Left kidney (tissue), 2 donors: Measurements from ENCODE around the gene CXCR5. TPM values are rescaled to one million over a fixed set of nuclear protein-coding genes. Genes with fewer than 3 reads are reported as not detected.

Experiments used
- DNase-seq: peaks from one replicate; pipeline ENCODE4 v3.0.0-alpha.2; 2013
- polyA plus RNA-seq: library from polyadenylated mRNA; unstranded; fragments of 120-200 nt; gene quantifications from one replicate; pipeline ENCODE4 v1.2.1, GENCODE V29; 2013; ENCODE audit not compliant: insufficient read length

The CXCR5 gene
- polyA plus RNA-seq, 1 donor = not detected

DNA sequence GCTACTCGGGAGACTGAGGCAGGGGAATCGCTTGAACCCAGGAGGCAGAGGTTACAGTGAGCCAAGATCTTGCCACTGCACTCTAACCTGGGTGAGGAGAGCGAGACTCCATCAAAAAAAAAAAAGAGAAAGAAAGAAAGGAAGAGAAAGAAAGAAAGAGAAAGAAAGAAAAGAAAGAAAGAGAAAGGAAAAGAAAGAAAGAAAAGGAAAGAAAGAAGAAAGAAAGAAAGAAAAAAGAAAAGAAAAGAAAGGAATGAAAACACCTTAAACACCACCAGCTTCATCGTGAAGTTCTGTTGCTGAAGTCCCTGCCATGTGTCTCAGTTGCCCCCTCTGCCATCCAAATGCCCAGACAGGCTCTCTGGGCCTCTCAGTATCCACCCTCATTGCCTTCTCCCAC lies 9.9 kb upstream of the CXCR5 start:
- DNase-seq = no peak

DNA sequence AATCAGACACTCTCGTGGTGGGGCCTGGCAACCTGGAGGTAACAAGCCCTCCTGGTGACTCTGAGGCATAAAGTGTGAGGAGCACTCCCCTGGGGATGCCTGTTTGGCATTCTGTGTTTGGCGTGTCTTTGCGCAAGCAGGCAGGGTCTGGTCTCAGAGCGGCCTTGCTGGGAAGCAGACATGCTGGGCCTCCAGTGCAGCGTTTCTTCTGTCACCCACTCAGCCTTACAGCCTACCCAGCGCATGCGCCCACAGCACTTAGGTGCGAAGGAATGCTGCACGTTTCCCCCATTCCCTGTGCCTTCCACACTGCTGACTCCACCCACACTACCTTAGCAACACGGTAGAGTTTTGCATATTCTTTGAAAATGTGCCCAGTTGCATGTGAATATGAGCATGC lies 7.4 kb upstream of the CXCR5 start:
- DNase-seq = no peak

DNA sequence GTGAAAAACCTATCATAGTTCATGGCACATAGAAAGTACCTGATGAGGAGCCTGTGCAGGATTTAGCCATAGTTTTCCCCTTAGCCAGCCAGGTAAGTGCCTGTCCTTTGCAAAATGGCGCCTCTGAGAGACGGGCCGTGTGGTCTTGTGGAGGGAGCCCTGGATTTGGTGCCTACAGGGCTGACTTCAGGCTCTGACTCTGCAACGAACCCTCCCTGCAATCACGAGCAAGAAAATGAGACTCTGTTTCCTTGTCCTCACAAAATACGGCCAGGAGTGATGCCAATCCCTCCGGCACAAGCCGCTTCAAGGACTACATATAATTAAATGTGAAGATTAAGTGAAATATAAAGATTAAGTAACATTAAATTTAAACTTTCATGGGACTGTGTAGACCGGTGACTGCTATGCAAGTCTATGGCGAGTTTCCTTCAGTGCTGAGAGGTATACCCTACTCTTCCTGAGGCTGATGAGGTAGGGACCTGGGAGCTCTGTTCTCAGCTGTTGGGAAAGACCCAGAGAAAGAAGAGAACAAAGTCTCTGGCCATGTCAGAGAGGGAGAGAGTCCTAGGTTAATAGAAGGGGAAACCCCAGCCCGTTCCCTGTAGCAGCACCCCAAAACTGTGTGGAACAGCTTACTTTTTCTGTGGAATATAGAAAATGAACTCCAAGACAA lies 6.1 kb upstream of the CXCR5 start:
- DNase-seq = no peak

DNA sequence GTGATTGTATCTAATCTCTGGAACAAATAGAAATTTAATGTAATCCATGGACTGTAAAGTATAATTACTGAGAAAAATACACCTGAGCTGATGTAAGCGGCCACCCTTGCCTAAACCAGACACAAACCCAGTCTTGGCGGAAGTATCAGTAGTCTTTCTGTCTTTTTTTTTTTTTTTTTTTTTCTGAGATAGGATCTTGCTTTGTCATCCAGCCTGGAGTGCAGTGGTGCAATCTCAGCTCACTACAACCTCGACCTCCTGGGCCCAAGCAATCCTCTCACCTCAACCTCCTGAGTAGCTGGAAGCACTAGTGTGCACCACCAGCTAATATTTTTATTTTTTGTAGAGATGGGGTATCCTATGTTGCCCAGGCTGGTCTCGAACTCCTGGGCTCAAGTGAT lies 5.5 kb upstream of the CXCR5 start:
- no peak for DNase-seq

DNA sequence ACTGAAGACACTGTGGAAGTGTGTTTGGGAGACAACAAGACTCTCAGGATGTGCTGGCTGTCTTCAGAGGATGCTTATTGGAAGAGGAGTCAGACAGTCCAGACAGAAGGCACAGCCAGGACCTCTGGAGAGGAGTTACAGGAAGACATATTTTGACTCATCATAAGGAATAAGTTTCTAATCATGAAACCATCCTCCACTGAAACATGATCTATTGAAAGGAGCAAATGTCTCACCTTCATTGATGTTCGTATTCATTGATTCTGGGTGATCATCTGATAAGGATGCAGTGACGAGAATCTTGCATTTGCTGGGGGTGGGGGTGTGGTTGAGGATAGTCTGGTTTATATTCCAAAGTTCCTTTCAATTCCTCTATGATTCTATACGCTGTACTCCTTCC lies 2.5 kb upstream of the CXCR5 start:
- no peak for DNase-seq

DNA sequence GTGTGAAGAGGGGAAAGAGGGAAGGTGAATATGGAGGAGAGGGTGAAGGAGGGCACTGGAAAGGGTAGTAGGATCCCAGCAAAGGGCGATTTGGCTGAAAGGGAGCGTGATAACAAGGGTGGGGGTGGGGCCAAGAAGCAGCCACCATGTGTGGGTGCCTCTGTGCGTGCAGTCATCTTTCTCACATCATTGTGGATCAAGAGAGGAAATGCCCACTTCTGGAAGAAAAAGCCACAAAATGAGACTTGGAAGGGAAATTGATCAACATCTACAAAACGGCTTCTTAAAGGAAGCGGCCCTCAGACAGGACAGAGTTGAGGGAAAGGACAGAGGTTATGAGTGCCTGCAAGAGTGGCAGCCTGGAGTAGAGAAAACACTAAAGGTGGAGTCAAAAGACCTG lies 1.2 kb upstream of the CXCR5 start:
- DNase-seq = no peak

DNA sequence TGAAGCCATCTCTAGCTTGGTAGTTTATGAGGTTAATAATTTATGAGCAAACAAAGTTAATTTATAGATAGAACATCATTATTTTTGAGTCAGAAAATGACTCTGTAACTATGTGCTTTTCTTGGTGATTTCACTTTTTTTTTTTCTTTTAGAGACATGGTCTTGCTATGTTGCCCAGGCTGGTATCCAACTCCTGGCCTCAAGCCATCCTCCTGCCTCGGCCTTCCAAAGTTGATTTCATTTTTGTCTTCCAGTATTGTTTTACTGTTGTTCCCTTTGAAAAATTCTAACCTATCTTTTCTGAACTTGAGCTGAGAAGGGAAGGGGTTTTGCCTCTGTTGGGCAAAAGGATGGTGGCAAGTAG lies 706 bp upstream of the CXCR5 start:
- no peak for DNase-seq

DNA sequence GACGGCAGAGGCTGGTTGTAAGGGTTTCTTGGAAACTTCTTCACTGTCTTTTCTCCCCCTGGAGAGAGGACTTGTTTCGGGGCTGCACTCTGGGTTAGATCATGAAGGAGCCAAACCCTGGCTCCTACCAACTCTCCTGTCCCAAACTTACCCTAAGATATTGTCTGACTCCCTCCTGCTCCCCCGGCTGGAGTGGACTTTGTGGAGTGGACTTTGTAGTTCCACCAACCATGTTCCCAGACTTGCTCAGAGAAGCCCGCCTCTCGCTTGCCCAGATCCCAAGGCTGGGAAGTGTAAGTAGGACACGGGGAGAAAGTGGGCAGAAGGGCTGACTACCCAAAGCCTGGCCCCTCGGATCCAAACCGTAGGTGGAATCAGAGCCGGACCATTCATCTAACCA lies 1.2 kb downstream of the CXCR5 start:
- DNase-seq = no peak

DNA sequence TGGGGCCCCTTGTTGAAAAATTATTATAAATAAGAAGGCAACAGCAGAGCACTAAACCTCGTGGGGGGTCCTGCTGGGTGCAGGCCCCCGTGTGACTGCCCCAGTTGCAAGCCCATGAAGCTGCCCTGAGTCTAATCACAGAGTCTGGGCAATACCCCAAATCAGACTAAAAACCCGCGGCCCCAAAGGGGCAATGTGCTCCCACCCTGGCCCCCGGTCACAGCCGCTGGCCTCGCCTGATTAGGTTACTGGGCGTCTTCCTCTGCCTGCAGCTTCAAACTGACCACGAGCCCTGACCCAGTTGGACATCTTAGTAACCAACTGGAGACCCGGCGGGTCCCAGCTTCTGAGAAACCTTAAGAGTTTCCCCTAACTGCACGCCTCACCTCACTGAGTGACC lies 1.6 kb downstream of the CXCR5 start:
- DNase-seq = no peak

DNA sequence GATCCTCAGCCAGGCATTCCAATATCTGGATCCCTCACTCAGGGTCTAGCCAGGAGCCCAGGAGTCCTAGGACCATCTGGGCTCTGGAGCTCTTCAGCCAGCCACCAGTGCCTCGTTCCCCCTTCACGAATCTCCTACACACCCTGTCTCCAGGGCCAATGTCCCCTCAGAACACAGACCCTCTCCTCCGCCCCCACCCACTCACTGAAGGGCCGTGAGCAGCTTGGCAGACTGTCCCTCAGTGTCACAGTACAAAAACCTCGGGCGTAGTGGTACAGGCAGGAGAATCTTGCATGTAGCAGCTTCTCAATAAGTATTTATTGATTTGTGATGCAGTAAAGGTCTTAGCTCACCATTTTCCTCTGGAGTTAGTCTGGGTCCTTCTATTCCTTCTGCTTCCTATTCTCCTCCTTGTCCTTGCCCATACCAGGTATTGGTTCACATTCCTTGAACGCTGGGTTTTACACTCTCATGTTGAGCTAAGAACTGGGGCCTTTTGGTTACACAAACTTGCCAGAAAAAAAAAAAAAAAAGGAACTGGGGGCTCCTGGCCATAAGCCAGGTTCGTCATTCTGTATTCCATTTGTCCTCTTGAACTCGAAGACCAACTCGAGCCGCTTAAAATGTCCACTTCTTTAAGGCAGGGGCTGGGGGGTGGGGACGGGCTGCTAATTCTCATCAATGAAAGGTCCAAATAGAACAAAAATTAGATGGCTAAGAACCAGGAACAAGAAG lies 2.3 kb downstream of the CXCR5 start:
- DNase-seq = no peak

DNA sequence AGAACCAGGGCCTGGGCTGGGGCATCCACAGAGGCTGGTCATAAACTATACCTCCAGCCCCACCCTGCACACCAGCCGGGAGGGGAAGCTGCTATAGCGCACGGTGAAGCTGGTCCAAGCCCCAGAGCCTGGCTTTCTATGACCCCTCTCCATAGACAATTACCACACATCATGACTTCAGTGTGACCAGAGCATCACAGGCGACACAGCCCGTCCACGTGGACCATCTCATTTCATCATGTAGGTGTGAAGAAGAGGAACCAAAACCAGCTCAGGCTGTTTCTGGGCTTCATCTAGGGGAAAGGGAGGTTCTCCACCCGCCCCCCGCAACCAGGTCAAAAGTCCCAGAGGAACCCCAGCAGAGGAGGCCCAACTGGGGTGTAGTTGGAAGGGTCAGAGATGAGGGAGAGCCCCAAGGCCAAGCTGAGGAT lies 3.0 kb downstream of the CXCR5 start:
- DNase-seq = no peak

DNA sequence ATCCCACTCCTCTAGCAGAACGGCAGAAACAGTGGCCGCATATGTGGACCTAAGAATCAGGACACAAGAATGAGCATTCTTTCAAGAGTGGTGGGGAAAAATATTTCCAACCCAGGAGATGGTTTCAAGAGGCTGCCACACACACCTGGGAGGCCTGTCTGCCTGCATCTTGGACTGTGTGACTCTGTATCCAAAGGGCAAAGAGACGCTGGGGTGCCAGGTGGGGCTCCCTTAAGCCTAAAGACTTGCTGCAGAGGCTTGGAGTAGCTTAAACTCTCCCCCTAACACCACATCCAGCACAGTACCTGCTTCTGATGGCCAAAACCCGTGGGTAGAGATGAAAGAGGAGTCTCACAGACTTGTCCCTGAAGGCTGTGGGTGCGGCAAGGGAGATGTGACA lies 3.5 kb downstream of the CXCR5 start:
- DNase-seq = no peak

DNA sequence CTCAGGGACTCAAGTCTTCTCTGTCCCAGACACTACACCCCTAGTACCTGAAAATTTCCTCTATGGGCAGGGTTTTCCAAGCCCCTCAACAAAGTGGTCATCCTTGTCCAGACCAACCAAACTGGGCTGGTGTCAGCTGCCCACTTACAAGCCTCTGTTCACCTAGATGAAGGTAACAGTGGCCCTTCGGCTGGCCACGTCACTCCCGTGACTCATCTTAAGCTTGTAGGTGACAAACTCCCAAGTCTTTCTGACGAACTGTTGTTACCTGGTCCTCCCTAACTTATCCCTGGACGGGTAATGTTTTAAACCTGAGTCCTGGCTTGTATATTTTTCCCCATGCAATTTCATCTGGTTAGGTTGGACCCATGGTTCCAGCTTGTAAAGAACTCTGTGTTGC lies 4.7 kb downstream of the CXCR5 start:
- DNase-seq = no peak

DNA sequence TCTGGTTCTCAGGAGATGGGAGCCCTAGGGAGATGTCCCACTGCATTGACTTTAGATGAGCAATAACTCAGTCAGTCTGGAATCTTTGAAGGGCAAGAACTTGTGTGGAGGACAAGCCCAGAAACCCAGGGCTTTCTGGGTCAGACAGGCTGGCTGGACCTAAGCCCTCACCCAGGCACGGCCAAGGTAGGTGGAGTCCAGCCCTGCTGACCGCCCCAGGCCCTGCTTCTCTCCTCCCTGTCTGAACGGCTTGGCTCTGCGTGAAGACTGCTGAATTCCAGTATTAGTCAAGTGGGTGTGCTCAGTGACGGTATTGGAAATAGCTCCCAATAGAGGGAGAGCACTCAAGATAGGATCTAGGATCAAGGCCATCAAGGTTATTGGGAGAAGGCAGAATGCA lies 6.1 kb downstream of the CXCR5 start:
- DNase-seq = no peak

DNA sequence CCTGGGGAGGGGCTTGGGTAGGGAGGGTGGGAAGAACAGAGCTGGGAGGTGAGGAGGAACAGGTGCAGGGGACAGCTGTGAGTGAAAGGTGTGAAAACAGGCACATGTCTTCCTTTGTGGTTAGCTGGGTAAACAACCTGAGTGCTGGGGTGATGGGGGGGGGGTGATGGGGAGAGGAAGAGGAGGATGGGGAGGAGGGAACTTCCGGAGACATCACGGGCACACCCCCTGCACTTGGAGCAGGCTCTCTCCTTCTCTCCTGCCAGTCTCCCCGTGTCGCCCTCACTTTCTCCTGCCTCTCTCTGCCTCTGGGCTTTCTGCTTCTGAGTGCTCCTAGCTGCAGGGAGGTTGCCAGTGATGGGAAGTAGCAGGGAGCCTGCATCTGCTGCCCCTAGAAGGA lies 8.8 kb downstream of the CXCR5 start:
- no peak for DNase-seq

DNA sequence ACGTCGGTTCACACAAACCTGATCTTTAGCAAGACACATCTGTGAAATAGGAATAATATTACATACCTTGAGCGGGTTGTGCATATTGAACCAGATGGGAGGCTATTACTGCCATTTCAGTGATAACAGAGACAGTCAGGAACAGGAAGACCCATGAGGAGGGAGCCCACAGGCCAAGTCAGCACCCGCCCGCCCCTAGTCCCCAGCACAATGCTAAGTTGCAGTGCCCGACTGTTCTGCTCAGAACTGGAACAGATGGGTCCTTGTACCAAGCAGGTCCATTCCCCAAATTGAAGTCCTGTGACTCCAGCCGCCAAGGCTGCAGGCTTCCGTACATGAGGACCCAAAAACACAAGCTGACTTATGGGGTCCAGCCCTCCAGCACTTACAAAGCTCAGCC lies 9.3 kb downstream of the CXCR5 start:
- DNase-seq = no peak

DNA sequence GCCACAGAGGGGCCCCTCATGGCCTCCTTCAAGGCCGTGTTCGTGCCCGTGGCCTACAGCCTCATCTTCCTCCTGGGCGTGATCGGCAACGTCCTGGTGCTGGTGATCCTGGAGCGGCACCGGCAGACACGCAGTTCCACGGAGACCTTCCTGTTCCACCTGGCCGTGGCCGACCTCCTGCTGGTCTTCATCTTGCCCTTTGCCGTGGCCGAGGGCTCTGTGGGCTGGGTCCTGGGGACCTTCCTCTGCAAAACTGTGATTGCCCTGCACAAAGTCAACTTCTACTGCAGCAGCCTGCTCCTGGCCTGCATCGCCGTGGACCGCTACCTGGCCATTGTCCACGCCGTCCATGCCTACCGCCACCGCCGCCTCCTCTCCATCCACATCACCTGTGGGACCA lies 10.0 kb downstream of the CXCR5 start:
- DNase-seq = no peak

DNA sequence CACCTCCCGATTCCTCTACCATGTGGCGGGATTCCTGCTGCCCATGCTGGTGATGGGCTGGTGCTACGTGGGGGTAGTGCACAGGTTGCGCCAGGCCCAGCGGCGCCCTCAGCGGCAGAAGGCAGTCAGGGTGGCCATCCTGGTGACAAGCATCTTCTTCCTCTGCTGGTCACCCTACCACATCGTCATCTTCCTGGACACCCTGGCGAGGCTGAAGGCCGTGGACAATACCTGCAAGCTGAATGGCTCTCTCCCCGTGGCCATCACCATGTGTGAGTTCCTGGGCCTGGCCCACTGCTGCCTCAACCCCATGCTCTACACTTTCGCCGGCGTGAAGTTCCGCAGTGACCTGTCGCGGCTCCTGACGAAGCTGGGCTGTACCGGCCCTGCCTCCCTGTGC lies 10.5 kb downstream of the CXCR5 start:
- no peak for DNase-seq

DNA sequence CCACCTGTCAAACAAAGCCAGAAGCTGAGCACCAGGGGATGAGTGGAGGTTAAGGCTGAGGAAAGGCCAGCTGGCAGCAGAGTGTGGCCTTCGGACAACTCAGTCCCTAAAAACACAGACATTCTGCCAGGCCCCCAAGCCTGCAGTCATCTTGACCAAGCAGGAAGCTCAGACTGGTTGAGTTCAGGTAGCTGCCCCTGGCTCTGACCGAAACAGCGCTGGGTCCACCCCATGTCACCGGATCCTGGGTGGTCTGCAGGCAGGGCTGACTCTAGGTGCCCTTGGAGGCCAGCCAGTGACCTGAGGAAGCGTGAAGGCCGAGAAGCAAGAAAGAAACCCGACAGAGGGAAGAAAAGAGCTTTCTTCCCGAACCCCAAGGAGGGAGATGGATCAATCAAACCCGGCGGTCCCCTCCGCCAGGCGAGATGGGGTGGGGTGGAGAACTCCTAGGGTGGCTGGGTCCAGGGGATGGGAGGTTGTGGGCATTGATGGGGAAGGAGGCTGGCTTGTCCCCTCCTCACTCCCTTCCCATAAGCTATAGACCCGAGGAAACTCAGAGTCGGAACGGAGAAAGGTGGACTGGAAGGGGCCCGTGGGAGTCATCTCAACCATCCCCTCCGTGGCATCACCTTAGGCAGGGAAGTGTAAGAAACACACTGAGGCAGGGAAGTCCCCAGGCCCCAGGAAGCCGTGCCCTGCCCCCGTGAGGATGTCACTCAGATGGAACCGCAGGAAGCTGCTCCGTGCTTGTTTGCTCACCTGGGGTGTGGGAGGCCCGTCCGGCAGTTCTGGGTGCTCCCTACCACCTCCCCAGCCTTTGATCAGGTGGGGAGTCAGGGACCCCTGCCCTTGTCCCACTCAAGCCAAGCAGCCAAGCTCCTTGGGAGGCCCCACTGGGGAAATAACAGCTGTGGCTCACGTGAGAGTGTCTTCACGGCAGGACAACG lies 11.7 kb downstream of the CXCR5 start:
- no peak for DNase-seq

DNA sequence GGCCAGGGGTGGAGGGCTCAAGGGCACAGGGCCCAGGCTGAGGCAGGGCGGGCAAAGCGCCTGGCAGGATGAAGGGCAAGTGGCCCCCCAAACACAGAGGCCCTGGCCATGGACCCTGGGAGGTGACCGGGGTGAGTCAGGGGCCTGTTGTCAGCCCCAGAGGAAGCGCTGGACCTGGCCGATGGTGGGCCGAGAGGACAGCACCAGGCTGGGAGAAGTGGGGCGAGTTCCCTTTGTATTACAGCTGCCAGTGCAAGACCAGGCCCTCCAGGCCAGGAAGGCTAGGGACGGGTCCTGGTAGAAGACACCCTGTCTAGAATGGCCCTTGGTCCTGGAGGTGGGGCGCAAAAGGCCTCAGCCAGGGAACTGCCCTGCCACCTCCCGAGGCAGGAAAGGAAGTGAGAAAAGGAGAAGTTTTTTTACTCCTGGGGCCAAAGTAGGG lies 12.8 kb downstream of the CXCR5 start:
- no peak for DNase-seq

DNA sequence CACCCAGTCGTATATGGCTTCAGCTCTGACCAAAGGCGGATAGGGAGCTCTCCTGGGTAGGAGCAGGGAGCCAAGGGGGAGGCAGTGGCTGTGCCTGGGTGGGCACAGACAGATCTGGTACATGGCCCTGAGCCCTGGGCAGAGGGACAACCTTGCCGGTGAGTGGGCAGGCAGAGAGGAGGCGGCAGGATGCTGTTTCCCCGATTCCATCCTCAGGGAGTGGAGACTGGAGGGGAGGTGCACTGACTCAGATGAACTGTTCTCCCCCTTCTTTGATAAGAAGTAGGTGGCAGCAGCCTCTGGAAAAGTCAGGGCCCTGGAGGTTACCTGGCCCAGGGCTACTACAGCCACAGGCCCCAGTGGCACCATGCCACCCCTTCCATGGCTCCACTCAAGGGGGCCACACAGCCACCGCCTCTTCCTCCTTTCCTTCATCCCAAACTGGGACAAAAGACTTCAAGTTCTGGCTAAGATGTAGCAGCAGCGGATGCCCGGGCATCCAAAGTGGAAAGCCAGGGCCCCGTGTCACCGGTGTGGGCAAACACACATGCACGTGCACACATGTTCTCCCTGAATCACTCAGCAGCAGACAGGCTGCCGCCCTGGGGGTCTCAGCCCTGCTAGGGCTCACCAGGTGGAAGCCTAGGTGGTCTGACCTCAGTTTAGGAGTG lies 13.4 kb downstream of the CXCR5 start:
- DNase-seq = no peak

DNA sequence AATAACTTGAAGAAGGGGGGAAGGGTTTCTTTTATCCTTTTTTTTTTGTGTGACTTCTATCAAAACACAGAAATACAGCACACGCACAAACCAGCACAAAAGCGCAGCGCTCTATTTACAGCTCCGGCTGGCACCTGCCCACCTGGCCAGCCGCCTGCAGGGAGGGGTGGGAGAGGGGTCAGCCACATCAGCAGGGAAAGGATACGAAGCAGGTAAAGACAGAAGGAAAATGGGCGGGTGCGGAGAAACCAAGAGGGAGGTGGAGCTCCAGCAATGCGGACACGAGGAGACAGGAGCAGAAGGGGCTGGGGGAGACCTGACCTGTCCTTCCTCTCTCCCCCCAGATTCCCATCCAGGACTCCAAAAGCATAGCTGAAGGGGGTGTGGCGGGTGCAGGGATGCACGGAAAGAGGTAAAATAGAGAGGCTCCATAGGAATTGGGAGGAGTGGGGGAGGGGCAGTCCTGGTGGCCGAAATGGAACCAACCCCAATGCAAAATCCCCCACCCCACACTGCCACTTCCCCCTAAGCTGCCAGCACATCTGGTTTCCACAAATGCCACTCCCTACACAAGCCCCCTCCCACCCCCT lies 14.1 kb downstream of the CXCR5 start:
- no peak for DNase-seq
